Central memory CD4-positive, alpha-beta T cell (primary cell): Measurements from ENCODE around the gene CCDC192.
"Not testable (repeated sequence)": the region's sequence is repeated elsewhere in the genome, so short reads cannot be mapped to it uniquely, and the experiment has no call there.

Experiments used
- DNase-seq: peaks from one replicate; pipeline ENCODE4 v3.0.0; 2022

The CCDC192 gene

GRCh38 chr5:127769386-127769785 lies 66.2 kb downstream of the CCDC192 start:
- DNase-seq: no peak

GRCh38 chr5:127770272-127770671 lies 67.1 kb downstream of the CCDC192 start:
- no peak for DNase-seq

- DNase-seq: no peak
These were observed 69.3 kb downstream of the CCDC192 start for GRCh38 chr5:127772531-127772930.

- no peak for DNase-seq
These were observed 71.0 kb downstream of the CCDC192 start for GRCh38 chr5:127774221-127774620.

- DNase-seq: no peak
These were observed 73.3 kb downstream of the CCDC192 start for GRCh38 chr5:127776477-127776876.

GRCh38 chr5:127777957-127778356 lies 74.8 kb downstream of the CCDC192 start:
- DNase-seq: no peak

- DNase-seq: not testable (repeated sequence)
These were observed 79.3 kb downstream of the CCDC192 start for GRCh38 chr5:127782450-127782849.

- DNase-seq: peak; percentile 58
These were observed 82.1 kb downstream of the CCDC192 start for GRCh38 chr5:127785098-127785927.

GRCh38 chr5:127791439-127791838 lies 88.2 kb downstream of the CCDC192 start:
- no peak for DNase-seq

GRCh38 chr5:127791908-127792307 lies 88.7 kb downstream of the CCDC192 start:
- not testable (repeated sequence) for DNase-seq

GRCh38 chr5:127793052-127793451 lies 89.9 kb downstream of the CCDC192 start:
- no peak for DNase-seq

GRCh38 chr5:127793879-127794278 lies 90.7 kb downstream of the CCDC192 start:
- no peak for DNase-seq

- no peak for DNase-seq
These were observed 93.0 kb downstream of the CCDC192 start for GRCh38 chr5:127796211-127796610.

- no peak for DNase-seq
These were observed 96.2 kb downstream of the CCDC192 start for GRCh38 chr5:127799293-127799905.

- no peak for DNase-seq
These were observed 98.7 kb downstream of the CCDC192 start for GRCh38 chr5:127801751-127802476.

- DNase-seq: no peak
These were observed 99.3 kb downstream of the CCDC192 start for GRCh38 chr5:127802477-127802865.

- no peak for DNase-seq
These were observed 101.8 kb downstream of the CCDC192 start for GRCh38 chr5:127804886-127805426.

- no peak for DNase-seq
These were observed 102.3 kb downstream of the CCDC192 start for GRCh38 chr5:127805448-127805847.

GRCh38 chr5:127806776-127807175 lies 103.6 kb downstream of the CCDC192 start:
- DNase-seq: no peak

- DNase-seq: no peak
These were observed 106.3 kb downstream of the CCDC192 start for GRCh38 chr5:127809533-127809932.

- no peak for DNase-seq
These were observed 106.8 kb downstream of the CCDC192 start for GRCh38 chr5:127810017-127810416.

GRCh38 chr5:127810707-127811490 lies 107.7 kb downstream of the CCDC192 start:
- no peak for DNase-seq

GRCh38 chr5:127812570-127812969 lies 109.4 kb downstream of the CCDC192 start:
- DNase-seq: no peak
